Subcutaneous adipose tissue (tissue), 4 donors: ENCODE data around the gene CAPN7. TPM values are rescaled to one million over a fixed set of nuclear protein-coding genes. Genes with fewer than 3 reads are reported as not detected.

Experiments
- CTCF ChIP-seq: fragments of 450-650 bp; IDR thresholded peaks from one replicate; pipeline ENCODE4 v1.5.1; 2016; ENCODE audit warnings: low read depth, mild to moderate bottlenecking, control low read depth, antibody characterized with exemption, moderate library complexity
- total RNA-seq, 4 donors: library from RNA; depleted of rRNA; stranded (reverse); fragments of >200 nt; gene quantifications; one replicate each; pipeline ENCODE4 v1.1.0, GENCODE V29; 2016

CAPN7 gene
- total RNA-seq, 4 donors from 2014 or later = 69.1 to 79.5 (median 77.4) TPM

GRCh38 chr3:15183011-15183410 is 23.0 kb upstream of the CAPN7 start:
- no peak for TF ChIP-seq CTCF

GRCh38 chr3:15185404-15185803 is 20.6 kb upstream of the CAPN7 start:
- TF ChIP-seq CTCF = no peak

- no peak for TF ChIP-seq CTCF
Measured at GRCh38 chr3:15186101-15186476, 20.0 kb upstream of the CAPN7 start.

- no peak for TF ChIP-seq CTCF
Measured at GRCh38 chr3:15197340-15198029, 8.6 kb upstream of the CAPN7 start.

- no peak for TF ChIP-seq CTCF
Measured at GRCh38 chr3:15198686-15199085, 7.4 kb upstream of the CAPN7 start.

- no peak for TF ChIP-seq CTCF
Measured at GRCh38 chr3:15199493-15200105, 6.4 kb upstream of the CAPN7 start.

- no peak for TF ChIP-seq CTCF
Measured at GRCh38 chr3:15204005-15204404, 2.0 kb upstream of the CAPN7 start.
